ENCODE data around the gene TUBGCP3.

TUBGCP3 gene

DNA sequence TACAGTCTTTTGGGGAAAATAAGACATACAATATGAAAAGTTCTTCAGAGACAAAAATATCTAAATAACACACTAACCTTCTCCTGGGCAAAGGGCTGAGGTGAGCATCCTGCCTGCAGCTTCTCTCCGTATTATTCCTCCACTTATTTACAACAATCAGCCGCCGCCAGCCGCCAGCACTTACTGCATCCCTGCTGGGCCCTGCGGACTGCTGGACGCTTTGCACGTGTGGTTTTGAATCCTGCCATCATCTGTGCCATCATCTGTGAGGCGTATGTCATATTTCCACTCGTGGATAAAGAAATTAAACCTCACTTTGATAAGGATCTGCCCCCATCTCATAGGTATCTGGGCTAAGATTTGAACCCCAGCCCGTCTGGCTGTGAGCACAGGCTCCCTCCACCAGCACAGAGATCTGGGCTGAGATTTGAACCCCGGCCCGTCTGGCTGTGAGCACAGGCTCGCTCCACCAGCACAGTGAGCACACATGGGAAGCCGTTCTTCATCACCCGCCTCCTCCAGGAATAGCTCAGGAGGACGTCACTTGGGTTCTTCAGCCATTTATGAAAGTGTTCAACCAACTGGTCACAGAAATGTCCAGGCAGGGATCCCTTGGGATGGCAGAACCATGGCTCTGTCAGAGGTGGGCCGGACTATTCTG lies 35.2 kb upstream of the TUBGCP3 start:
- DNase-seq (ENCODE audit: low spot score): no peak
- in situ Hi-C loops (cut with MboI; ENCODE audit: low pct_unique_long_range_greater_than_20kb, low sequenced_read_pairs, unreplicated experiment): loop anchor here (25.0 kb wide), 1 partner anchor 1161 kb away; no protein-coding TSS in a partner anchor
- TF ChIP-seq, protein P1, sequence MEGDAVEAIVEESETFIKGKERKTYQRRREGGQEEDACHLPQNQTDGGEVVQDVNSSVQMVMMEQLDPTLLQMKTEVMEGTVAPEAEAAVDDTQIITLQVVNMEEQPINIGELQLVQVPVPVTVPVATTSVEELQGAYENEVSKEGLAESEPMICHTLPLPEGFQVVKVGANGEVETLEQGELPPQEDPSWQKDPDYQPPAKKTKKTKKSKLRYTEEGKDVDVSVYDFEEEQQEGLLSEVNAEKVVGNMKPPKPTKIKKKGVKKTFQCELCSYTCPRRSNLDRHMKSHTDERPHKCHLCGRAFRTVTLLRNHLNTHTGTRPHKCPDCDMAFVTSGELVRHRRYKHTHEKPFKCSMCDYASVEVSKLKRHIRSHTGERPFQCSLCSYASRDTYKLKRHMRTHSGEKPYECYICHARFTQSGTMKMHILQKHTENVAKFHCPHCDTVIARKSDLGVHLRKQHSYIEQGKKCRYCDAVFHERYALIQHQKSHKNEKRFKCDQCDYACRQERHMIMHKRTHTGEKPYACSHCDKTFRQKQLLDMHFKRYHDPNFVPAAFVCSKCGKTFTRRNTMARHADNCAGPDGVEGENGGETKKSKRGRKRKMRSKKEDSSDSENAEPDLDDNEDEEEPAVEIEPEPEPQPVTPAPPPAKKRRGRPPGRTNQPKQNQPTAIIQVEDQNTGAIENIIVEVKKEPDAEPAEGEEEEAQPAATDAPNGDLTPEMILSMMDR (IDR thresholded peaks at IDR 0.05; ENCODE audit: extremely low read depth, insufficient read depth, missing control alignments): no peak

DNA sequence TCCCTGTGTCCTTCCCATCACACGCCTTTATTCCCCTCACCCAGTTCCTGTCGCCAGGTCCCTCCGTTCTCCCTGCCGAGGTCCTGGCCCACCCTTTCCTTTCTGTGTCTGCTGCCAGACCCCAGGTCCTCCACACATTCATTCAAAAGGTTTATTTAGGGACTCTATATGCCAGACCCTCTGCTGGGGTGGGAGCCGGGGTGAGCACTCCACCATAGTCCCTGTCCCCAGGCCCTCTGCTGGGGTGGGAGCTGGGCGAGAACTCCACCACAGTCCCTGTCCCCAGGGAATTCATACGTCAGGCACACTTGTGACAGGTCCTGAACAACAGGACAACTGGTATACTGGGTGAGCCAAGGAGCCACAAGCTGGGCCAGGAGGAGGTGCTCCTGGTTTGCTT lies 34.4 kb upstream of the TUBGCP3 start:
- TF ChIP-seq, protein P1 (IDR thresholded peaks at IDR 0.05; ENCODE audit: extremely low read depth, insufficient read depth, missing control alignments): no peak
- DNase-seq (ENCODE audit: low spot score): no peak
- in situ Hi-C loops (cut with MboI; ENCODE audit: low pct_unique_long_range_greater_than_20kb, low sequenced_read_pairs, unreplicated experiment): loop anchor here (25.0 kb wide), 1 partner anchor 1160 kb away; no protein-coding TSS in a partner anchor

DNA sequence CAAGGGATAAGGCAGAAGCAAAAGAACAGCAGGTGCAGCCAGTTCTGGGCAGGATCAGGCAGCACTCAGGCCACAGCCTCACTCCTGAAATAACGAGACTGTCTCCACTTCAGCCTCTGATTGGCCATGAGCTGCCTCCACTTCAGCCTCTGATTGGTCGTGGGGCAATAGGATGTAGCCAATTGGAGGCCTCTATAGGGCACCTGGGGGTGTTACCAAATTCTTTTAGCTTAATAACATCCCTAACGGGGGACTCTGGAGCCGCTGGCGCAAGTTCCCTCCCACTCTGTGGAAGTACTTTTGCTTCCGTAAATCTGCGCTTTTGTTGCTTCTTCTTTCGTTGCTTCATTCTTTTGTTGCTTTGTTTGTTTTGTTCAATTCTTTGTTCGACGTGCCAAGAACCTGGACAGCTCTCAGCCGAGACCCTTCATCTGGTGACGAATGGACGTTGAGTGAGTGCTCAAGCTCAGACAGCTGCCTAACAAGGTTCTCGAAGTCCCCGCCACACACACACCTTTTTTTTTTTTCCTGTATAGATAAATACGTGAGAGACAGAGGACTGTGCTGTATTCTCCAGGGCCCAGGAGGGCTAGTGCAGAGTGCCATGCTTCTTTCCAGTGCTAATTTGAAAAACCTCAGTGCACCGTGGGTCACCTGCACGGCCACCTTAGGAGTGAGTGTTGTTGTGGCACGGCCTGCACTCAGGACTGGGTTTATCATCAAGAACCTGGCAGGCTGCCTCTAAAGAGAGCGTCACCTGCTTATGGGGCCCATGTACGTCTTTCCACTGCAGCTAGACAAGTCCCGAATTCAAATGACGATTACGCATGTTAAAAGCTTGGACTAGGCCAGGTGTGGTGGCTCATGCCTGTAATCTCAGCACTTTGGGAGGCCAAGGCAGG lies 32.0 kb upstream of the TUBGCP3 start:
- in situ Hi-C loops (cut with MboI; ENCODE audit: low pct_unique_long_range_greater_than_20kb, low sequenced_read_pairs, unreplicated experiment): loop anchor here (25.0 kb wide), 1 partner anchor 1158 kb away; no protein-coding TSS in a partner anchor
- TF ChIP-seq, protein P1 (IDR thresholded peaks at IDR 0.05; ENCODE audit: extremely low read depth, insufficient read depth, missing control alignments): no peak
- no peak for DNase-seq (ENCODE audit: low spot score)

- no peak for DNase-seq (ENCODE audit: low spot score)
- in situ Hi-C loops (cut with MboI; ENCODE audit: low pct_unique_long_range_greater_than_20kb, low sequenced_read_pairs, unreplicated experiment): loop anchor here (25.0 kb wide), 1 partner anchor 1156 kb away; no protein-coding TSS in a partner anchor
- TF ChIP-seq, protein P1 (IDR thresholded peaks at IDR 0.05; ENCODE audit: extremely low read depth, insufficient read depth, missing control alignments): no peak
Measured at GRCh38 chr13:112618501-112618900, 30.5 kb upstream of the TUBGCP3 start.

- in situ Hi-C loops (cut with MboI; ENCODE audit: low pct_unique_long_range_greater_than_20kb, low sequenced_read_pairs, unreplicated experiment): loop anchor here (25.0 kb wide), 1 partner anchor 1156 kb away; no protein-coding TSS in a partner anchor
- no peak for DNase-seq (ENCODE audit: low spot score)
- TF ChIP-seq, protein P1 (IDR thresholded peaks at IDR 0.05; ENCODE audit: extremely low read depth, insufficient read depth, missing control alignments): no peak
Measured at GRCh38 chr13:112617754-112618375, 29.9 kb upstream of the TUBGCP3 start.
